Testis (tissue), 3 donors: Measurements from ENCODE around the gene COL4A2. TPM values are rescaled to one million over a fixed set of nuclear protein-coding genes. Genes with fewer than 3 reads are reported as not detected.

Experiments
- DNase-seq: peaks from one replicate; pipeline ENCODE4 v3.0.0-alpha.2; 2019
- H3K27ac ChIP-seq, 2 donors: fragments of 200-600 bp; sonication (generic); one replicate each; pipeline ENCODE4 v1.5.1; 2019
- H3K27me3 ChIP-seq: fragments of 200-600 bp; sonication (generic); one replicate; pipeline ENCODE4 v1.5.1; 2019
- H3K36me3 ChIP-seq: fragments of 200-600 bp; sonication (generic); one replicate; pipeline ENCODE4 v1.5.1; 2017; ENCODE audit warnings: low read depth; ENCODE audit errors: missing control alignments
- H3K4me1 ChIP-seq: fragments of 200-600 bp; sonication (generic); one replicate; pipeline ENCODE4 v1.5.1; 2019
- H3K4me3 ChIP-seq, 2 donors: fragments of 200-600 bp; sonication (generic); one replicate each; pipeline ENCODE4 v1.5.1; 2017 to 2019
- H3K9me3 ChIP-seq: fragments of 200-600 bp; sonication (generic); one replicate; pipeline ENCODE4 v1.5.1; 2017
- CTCF ChIP-seq, 3 experiments: fragments of 450-650 bp in 2 of 3; fragments of 200-600 bp in 1 of 3; sonication (generic) in 1 of 3; IDR thresholded peaks; one replicate each; pipeline ENCODE4 v1.5.1; 2016 to 2019; ENCODE audit warnings: antibody characterized with exemption in 3 of 3, mild to moderate bottlenecking in 2 of 3, moderate library complexity in 1 of 3
- POLR2A ChIP-seq: fragments of 450-650 bp; IDR thresholded peaks from one replicate; pipeline ENCODE4 v1.6.1; 2017; ENCODE audit warnings: antibody characterized with exemption, mild to moderate bottlenecking, moderate library complexity
- WGBS, 2 donors: methylation state at CpG; one replicate each; pipeline ENCODE4 v1.1.5; 2018; 5-methylcytosine and 5-hydroxymethylcytosine counted together
- intact Hi-C: fragments of 100-400 bp; cut with DNase I; formaldehyde crosslinking; loops from one replicate; pipeline ENCODE4 v1.15.1; 2023; ENCODE audit warnings: low total_unique reads
- polyA plus RNA-seq: library from polyadenylated mRNA; stranded (reverse); fragments of 350-450 nt; fragmentation: Illumina TruSeq; extraction: RNeasy Lipid Tissue Mini Kit (QIAGEN cat#74804); gene quantifications from one replicate; pipeline ENCODE4 v1.2.3, GENCODE V29; 2014; ENCODE audit warnings: low read depth, low replicate concordance; ENCODE audit not compliant: insufficient read depth
- total RNA-seq, 2 donors: library from RNA; depleted of rRNA; stranded (reverse); fragments of >200 nt; gene quantifications; one replicate each; pipeline ENCODE4 v1.2.3, GENCODE V29; 2016

COL4A2 gene
- total and polyA plus RNA-seq, 3 donors from 2014 or later = 69.1 to 89.9 (median 81.0) TPM

- DNase-seq = no peak
- intact Hi-C loops = no loop called here
- 95% methylated on average over 6 of the region's 6 CpGs for WGBS, 2 donors
- H3K27ac ChIP-seq = no peak overlapping the region
- peaks cover 1% of the 10 kb centered on the region for H3K4me1 ChIP-seq
- no peak for TF ChIP-seq POLR2A
- TF ChIP-seq CTCF (IDR thresholded peaks at IDR 0.05) = no peak
- H3K9me3 ChIP-seq = no peaks in the 10 kb centered on the region
- no peak overlapping the region for H3K4me3 ChIP-seq
- H3K36me3 ChIP-seq = no peaks in the 10 kb centered on the region
- no peaks in the 10 kb centered on the region for H3K27me3 ChIP-seq
These were observed 47.1 kb downstream of the COL4A2 start for GRCh38 chr13:110354123-110354627.

GRCh38 chr13:110354715-110355473 is 47.8 kb downstream of the COL4A2 start:
- H3K9me3 ChIP-seq = no peaks in the 10 kb centered on the region
- WGBS, 2 donors = 90 to 93% methylated on average over 5 of the region's 5 CpGs
- DNase-seq = no peak
- H3K36me3 ChIP-seq = no peaks in the 10 kb centered on the region
- H3K4me3 ChIP-seq = no peak overlapping the region
- intact Hi-C loops = no loop called here
- H3K27ac ChIP-seq = no peak overlapping the region
- no peaks in the 10 kb centered on the region for H3K4me1 ChIP-seq
- H3K27me3 ChIP-seq = no peaks in the 10 kb centered on the region
- TF ChIP-seq POLR2A (no peak), CTCF (IDR thresholded peaks at IDR 0.05) (no peak)

- H3K27ac ChIP-seq = no peak overlapping the region
- no peak for DNase-seq
- no peaks in the 10 kb centered on the region for H3K36me3 ChIP-seq
- intact Hi-C loops = no loop called here
- no peaks in the 10 kb centered on the region for H3K27me3 ChIP-seq
- H3K9me3 ChIP-seq = no peaks in the 10 kb centered on the region
- 76 to 87% methylated on average over 12 of the region's 12 CpGs for WGBS, 2 donors
- H3K4me1 ChIP-seq = peaks cover 7% of the 10 kb centered on the region
- TF ChIP-seq CTCF (IDR thresholded peaks at IDR 0.05) (no peak), POLR2A (no peak)
- H3K4me3 ChIP-seq = no peak overlapping the region
These were observed 49.3 kb downstream of the COL4A2 start for GRCh38 chr13:110356362-110356761.

- H3K27ac ChIP-seq = no peak overlapping the region
- H3K27me3 ChIP-seq = no peaks in the 10 kb centered on the region
- WGBS, 2 donors = 99 to 100% methylated on average over 4 of the region's 4 CpGs
- intact Hi-C loops = no loop called here
- no peak for TF ChIP-seq POLR2A
- TF ChIP-seq CTCF (IDR thresholded peaks at IDR 0.05) = no peak
- H3K4me1 ChIP-seq = peaks cover 11% of the 10 kb centered on the region
- no peak overlapping the region for H3K4me3 ChIP-seq
- H3K36me3 ChIP-seq = no peaks in the 10 kb centered on the region
- H3K9me3 ChIP-seq = no peaks in the 10 kb centered on the region
- no peak for DNase-seq
These were observed 51.3 kb downstream of the COL4A2 start for GRCh38 chr13:110358381-110358780.
